GM18951 (cell line): ENCODE data around the gene SRCAP.
"Not testable (repeated sequence)": the region's sequence is repeated elsewhere in the genome, so short reads cannot be mapped to it uniquely, and the experiment has no call there.

Experiments
- POLR2A ChIP-seq: IDR thresholded peaks from 4 replicates; pipeline ENCODE4 v1.6.1; 2011; ENCODE audit warnings: mild to moderate bottlenecking; ENCODE audit not compliant: insufficient read length, insufficient read depth; ENCODE audit errors: extremely low read depth
- in situ Hi-C: fragments of 300-500 bp; cut with MboI; formaldehyde crosslinking; loops from one replicate; pipeline ENCODE4 v1.12.0; 2022; ENCODE audit warnings: low sequenced_read_pairs, mixed read lengths, inconsistent platforms; ENCODE audit not compliant: unreplicated experiment

The SRCAP gene

DNA sequence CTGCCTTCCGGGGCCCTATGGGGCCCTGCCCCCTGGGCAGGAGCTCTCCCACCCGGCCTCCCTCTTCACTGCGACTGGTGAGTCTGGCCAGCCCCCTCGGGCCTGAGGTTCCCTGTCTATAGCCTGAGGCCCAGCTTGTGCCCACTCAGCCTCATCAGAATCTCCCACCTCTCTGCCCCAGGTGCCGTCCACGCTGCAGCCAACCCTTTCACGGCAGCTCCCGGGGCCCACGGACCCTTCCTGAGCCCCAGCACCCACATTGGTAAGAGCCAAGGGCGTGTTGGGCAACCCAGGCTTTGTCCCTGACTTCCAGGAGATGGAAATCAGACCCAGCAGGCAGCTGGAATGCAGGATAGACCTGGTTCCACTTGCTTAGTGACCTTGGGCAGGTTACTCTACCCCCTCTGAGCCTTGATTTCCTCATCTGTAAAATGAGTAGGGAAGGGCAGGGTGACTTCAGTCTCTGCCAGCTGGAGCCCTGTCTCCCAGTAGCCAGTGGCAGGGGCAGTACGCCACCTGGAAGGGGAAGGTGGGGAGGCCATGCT is 31.5 kb upstream of the SRCAP start:
- no peak for TF ChIP-seq POLR2A

DNA sequence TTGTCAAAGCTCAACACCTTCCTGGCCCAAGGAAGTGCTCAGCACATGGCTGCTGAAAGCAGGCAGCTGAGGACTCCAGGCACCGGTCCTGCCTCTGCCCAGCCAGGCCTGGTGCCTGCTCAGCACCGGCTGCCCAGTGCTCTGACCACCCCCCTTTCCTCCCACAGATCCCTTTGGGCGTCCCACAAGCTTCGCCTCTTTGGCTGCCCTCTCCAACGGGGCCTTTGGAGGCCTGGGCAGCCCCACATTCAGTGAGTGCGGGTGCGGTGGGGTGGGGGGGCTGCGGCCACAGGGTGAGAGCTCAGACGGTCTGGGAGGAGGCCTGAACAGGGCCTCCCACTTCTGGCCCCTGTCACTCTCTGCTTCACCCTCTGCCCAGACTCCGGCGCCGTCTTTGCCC is 30.6 kb upstream of the SRCAP start:
- in situ Hi-C loops: no loop called here
- TF ChIP-seq POLR2A: no peak

More for the DNA sequence above, 31.5 kb upstream of the SRCAP start:
- in situ Hi-C loops: no loop called here

DNA sequence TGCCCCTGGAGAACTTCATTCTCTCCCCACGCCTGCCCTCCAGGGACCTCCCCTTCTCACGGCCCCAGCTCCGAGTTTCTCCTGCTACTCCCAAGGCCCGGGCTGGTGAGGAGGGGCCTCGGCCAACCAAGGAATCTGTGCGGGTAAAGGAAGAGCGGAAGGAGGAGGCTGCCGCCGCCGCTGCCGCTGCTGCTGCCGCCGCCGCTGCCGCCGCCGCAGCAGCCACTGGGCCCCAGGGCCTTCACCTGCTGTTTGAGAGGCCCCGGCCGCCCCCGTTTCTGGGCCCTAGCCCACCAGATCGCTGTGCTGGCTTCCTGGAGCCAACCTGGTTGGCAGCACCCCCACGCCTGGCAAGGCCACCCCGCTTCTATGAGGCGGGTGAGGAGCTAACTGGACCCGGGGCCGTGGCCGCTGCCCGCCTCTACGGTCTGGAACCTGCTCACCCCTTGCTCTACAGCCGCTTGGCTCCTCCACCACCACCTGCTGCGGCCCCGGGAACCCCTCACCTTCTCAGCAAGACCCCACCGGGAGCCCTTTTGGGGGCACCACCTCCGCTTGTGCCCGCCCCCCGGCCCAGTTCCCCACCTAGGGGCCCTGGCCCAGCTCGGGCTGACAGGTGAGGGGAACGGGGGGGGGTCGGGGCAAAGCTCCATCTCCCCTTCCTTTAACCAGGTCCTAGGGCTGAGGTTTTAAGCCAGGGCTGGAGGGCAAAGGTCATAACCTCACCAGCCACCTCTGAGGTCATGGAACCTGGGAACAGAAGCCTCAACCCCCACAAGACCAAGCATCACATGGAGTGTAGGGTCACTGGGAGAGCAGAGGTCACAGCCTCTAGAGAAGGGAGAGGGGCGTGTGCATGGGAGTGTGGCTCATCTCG is 29.7 kb upstream of the SRCAP start:
- TF ChIP-seq POLR2A: no peak
- in situ Hi-C loops: no loop called here

DNA sequence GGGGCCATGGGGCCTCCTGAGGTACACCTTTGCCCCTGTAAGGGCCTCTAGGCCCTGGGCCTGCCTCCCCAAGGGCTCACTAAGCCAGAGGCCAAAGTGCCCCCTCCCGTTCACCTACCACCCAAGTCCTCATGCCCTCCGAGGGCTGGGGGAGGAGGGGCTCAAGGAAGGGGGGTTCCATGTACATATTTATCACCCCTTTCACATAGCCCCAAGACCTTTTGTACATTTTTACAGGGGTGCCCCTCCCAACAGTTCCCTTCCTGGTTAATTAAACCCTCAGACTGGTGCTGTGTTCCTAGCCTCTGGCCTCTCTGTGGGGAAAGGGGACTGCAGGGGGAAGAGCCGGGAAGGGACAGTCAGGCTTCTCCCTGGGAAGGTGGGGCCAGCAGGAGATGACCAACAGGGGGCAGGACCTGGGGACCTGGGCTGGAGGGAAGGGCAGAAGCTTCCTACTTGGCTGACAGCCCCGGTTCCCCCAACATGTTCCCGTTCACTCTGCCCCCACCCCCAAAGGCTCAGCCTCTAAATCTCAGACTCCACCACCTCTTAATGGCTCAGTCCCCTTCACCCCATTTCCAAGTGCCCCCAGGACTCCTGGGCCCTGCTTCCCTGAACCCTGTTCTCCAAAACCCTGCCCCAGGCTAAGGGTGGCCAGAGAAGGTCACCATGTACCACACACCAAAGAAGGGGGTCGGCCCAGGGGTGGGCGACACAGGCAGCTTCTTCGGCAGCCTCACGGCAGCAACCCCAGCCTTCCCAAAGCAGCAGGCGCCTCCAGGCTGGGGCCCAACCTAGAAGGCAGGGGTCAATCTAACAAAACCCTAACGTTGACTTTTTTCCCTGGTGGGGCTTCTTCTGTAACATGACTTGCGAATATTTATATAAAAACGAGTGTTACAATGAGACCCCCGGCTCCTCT is 28.8 kb upstream of the SRCAP start:
- in situ Hi-C loops: no loop called here
- TF ChIP-seq POLR2A: no peak

DNA sequence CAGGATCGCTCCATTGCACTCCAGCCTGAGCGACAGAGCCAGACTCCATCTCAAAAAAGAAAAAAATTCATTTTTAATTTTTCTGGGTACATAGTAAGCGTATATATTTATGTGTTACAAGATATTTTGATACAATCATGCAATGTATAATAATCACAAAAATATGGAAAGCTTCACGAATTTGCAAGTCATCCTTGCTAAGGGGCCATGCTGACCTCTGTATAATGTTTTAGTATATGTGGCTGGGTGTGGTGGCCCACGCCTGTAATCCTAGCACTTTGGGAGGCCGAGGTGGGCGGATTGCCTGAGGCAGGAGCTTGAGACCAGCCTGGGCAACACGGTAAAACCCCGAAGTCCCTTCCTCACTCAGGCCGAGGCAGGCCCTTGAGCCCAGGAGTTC is 23.8 kb upstream of the SRCAP start:
- in situ Hi-C loops: no loop called here
- no peak for TF ChIP-seq POLR2A

DNA sequence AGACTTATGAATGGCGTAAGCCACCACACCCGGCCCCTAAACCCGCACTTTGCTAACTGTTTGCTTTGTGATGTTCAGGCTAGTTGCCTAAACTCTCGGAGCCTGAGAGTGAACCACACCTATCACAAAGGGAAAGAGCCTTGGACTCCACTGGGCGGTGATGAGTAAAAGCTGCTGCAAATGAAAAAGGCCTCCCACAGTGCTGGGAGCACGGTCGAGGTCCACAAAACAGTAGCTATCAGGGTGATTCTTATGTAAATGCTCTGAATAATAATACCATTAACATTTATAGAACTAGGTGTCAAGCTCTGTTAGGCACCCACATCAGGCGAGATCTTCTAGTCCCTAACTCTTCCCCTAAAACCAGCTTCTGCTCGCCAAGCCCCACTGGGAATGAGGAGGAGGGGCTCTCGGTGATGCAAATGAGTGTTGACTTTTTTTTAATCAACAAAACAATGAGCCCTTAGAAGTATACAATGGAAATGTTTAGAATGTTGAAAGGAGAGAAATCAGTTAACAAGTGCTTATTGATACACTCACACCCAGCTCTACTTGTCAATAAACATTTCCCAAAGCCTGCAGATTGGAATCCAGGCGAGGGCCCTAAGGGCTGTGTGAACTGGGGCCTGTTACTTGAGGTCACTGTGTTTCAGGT is 20.9 kb upstream of the SRCAP start:
- TF ChIP-seq POLR2A: no peak
- in situ Hi-C loops: no loop called here

DNA sequence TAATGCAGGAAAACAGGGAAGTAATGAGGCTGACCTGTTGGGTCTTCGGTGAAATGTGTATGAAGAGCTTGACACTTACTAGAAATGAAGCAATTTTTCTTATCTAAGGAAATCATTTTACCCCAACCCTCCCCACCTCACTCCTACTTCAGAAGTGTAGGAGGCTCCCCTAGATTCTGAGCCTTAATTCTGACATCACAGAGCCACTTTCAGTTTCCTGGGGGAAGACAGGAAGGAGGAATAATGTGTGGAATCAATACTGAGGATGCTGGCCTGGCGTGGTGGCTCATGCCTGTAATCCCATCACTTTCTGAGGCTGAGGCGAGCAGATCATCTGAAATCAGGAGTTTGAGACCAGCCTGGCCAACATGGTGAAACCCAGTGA is 20.4 kb upstream of the SRCAP start:
- no peak for TF ChIP-seq POLR2A

DNA sequence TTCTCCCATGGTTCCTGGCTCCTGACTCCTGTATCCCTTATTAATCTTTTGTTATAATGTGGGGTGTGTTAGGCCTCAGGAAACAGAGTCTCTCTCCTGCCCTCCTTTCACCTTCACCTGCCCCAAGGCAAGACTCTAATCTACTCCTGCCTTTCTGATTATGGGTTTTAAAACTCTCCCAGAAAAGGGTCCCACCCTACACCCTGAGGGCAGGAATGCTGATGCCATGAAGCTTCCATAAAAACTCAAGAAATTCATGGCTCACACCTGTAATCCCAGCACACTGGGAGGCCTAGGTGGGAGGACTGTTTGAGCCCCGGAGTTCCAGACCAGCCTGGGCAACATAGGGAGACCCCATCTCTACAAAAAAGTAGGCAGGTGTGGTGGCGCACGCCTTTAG is 18.6 kb upstream of the SRCAP start:
- in situ Hi-C loops: no loop called here

More for the DNA sequence above, 20.4 kb upstream of the SRCAP start:
- in situ Hi-C loops: no loop called here

DNA sequence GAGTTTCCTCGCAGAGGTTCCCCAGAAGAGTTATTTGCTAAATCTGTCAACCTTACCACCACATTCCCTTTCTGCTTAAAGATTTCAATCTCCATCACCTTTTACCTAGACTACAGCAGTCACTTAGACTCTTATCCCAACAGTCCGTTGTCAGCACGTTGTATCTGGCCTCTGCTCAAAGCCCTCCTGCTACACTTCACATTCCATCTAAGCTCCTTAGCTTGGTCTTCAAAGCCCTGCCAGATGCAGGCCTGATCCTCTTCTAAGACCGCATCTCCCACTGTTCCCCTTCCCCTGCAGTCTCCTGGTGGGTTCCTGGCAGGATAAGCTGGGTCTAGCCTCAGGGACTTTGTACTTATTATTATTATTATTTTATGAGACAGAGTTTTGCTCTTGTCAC is 10.3 kb upstream of the SRCAP start:
- in situ Hi-C loops: no loop called here

More for the DNA sequence above, 18.6 kb upstream of the SRCAP start:
- TF ChIP-seq POLR2A: no peak

DNA sequence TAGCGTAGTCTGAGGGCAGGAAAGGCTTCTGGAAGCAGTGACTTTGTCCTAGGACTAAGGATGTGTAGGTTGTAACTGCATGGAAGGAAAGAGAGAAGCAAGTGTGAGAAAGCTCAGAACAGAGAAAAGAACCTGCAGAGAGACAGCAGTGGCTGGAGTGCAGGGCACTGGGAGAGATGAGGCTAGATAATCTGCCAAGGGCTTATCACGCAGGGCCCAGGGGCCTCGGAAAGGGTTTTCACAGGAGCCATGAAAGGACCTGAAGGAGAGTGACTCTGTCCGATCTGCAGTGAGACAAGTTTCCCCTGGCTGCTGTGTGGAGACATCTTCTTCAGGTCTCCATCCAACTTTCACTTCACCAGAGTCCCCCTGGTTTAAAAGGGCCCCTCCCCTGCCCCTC is 7.1 kb upstream of the SRCAP start:
- TF ChIP-seq POLR2A: no peak
- in situ Hi-C loops: no loop called here

More for the DNA sequence above, 10.3 kb upstream of the SRCAP start:
- no peak for TF ChIP-seq POLR2A

DNA sequence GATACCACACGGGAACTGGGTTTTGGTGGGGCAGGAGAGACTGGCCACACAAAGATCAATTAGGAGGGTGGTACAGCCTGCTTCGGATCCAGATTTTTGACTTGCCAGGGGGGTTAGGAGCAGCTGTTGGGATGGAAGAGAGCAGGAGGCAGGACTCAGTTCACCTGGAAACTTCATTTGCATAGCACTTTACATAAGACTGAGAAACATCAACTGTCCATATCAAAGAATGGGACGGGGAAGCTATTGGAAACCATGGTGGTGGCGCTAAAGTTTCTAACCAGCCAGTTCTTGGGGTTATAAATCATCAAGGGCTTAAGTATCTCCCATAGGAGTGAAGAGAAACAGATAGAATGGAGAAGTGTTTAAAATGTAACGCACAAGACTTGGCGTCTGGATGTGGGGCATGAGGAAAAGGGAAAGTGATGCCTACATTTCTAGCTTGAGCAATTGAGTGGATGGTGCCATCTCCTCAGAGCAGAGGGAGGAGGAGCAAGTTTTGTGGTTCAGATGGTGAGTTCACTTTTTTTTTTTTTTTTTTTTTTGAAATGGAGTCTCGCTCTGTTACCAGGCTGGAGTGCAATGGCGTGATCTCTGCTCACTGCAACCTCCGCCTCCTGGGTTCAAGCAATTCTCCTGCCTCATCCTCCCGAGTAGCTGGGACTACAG is 6.4 kb upstream of the SRCAP start:
- in situ Hi-C loops: no loop called here
- no peak for TF ChIP-seq POLR2A

DNA sequence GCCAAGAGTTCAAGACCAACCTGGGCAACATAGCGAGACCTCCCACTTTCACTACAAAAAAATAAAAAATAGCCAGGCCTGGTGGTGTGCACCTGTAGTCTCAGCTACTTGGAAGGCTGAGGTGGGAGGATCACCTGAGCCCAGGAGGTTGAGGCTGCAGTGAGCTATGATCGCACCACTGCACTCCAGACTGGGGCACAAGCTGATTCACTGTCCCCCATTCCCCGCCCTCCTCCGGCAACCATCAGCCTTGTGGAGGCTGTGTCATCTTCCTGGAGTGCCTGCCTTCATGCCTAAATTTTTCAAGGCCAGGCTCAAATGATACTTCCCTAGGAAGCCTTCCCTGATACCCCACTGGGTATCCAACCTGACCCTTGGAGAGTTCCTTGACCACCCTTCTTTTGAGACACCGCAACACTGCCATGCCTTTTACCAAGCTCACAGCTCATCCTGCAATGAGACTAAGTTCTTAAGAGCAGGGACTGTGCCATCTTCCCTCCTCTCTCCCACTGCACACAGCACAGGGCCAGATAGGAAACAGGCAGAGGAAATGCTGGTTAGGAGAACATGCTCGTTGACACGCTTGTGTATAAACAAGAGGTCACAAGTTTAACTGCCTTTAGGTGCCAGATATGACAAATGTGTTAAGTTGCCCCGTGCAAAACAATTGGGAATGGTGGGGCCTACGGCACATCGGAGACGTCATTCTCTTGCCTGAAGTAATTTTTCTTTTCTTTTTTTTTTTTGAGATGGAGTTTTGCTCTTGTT is 3.9 kb upstream of the SRCAP start:
- TF ChIP-seq POLR2A: no peak
- in situ Hi-C loops: no loop called here

DNA sequence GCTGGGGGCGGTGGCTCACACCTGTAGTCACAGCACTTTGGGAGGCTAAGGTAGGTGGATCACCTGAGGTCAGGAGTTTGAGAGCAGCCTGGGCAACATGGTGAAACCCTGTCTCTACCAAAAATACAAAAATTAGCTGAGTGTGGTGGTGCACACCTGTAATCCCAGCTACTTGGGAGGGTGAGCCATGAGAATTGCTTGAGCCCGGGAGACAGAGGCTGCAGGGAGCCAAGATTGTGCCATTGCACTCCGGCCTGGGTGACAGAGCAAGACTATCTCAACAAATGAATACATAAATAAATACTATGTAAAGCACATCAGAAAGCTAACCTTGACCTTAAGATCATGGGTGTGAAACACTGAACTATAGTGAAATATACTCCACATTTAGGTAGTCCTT is 2.3 kb upstream of the SRCAP start:
- in situ Hi-C loops: not testable (repeated sequence)
